PC-3 (cell line): ENCODE results near the gene COLEC12.

Experiments used
- EZH2phosphoT487 ChIP-seq: fragments of 300-600 bp; sonication (generic); IDR thresholded peaks from 2 replicates; pipeline ENCODE4 v1.6.1; 2018; ENCODE audit warnings: mild to moderate bottlenecking, antibody characterized with exemption, low read length, borderline replicate concordance
- TF ChIP-seq, protein P1 (sequence below): fragments of 300-600 bp; sonication (generic); conservative IDR thresholded peaks from 2 replicates; pipeline ENCODE4 v1.5.1; 2017; ENCODE audit warnings: antibody characterized with exemption, low read depth, mild to moderate bottlenecking, low read length

DNA sequence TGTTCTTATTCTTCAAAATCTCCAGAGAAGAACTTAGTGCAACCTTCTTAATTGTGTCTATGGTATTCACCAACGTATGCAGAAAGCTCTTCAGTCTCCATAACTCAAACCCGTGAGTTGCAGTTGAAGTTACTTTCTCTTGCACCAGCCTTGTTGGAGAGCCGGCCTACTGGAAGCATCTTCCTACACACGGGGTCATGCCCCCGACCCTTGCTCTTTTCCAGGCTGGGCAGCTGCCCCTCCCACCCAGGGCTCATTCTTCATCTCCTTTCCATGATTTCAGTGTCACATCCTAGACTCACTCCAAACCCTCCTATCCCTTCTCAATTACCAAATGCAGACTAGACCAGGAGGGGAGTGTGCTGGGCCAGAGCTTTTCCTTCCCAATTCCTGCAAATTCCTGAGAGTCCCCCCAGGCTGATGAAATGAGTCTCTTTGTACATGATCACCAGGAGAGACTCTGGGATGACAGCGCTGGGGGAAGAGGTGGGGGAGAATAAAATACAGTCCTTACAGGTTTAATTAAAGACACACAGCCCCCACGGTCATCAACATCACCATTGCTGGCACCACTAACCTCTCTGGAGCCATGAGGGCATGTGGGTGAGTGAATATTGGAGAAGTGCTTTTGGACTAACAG lies 75.3 kb downstream of the COLEC12 start:
- no peak for TF ChIP-seq EZH2phosphoT487
- TF ChIP-seq, protein P1, sequence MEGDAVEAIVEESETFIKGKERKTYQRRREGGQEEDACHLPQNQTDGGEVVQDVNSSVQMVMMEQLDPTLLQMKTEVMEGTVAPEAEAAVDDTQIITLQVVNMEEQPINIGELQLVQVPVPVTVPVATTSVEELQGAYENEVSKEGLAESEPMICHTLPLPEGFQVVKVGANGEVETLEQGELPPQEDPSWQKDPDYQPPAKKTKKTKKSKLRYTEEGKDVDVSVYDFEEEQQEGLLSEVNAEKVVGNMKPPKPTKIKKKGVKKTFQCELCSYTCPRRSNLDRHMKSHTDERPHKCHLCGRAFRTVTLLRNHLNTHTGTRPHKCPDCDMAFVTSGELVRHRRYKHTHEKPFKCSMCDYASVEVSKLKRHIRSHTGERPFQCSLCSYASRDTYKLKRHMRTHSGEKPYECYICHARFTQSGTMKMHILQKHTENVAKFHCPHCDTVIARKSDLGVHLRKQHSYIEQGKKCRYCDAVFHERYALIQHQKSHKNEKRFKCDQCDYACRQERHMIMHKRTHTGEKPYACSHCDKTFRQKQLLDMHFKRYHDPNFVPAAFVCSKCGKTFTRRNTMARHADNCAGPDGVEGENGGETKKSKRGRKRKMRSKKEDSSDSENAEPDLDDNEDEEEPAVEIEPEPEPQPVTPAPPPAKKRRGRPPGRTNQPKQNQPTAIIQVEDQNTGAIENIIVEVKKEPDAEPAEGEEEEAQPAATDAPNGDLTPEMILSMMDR = no peak
